ENCODE measurements around the gene EIF3L. TPM values are rescaled to one million over a fixed set of nuclear protein-coding genes. Genes with fewer than 3 reads are reported as not detected.

EIF3L gene
- total and polyA plus RNA-seq, 10 of the 15 experiments (the other 5 are each of a cell fraction or from before 2014, with no cell fraction given) = 294 to 1,037 (median 618) TPM

- TF ChIP-seq MLLT1 (IDR thresholded peaks at IDR 0.05) (peak; percentile 96), ZBTB11 (CRISPR knock-in tag; IDR thresholded peaks at IDR 0.05) (no peak), BHLHE40 (IDR thresholded peaks at IDR 0.05; ENCODE audit: borderline replicate concordance in 1 of 2, low read depth in 2 of 2, low read length in 1 of 2) (no peak), HDAC6 (IDR thresholded peaks at IDR 0.05; ENCODE audit: unreplicated experiment) (no peak), YY1 (IDR thresholded peaks at IDR 0.05; ENCODE audit: low read depth, low read length) (peak; percentile 95), IRF3 (IDR thresholded peaks at IDR 0.05) (no peak), NR2C1 (IDR thresholded peaks at IDR 0.05) (no peak), CEBPZ (IDR thresholded peaks at IDR 0.05; ENCODE audit: low read depth, low read length) (no peak), ELK1 (IDR thresholded peaks at IDR 0.05; ENCODE audit: low read depth, low read length) (no peak), KLF5 (IDR thresholded peaks at IDR 0.05; ENCODE audit: partially characterized antibody) (no peak), ZNF207 (IDR thresholded peaks at IDR 0.05; ENCODE audit: borderline replicate concordance) (no peak), NFIC (IDR thresholded peaks at IDR 0.05; ENCODE audit: low read depth, low read length) (no peak), SUPT20H (IDR thresholded peaks at IDR 0.05; ENCODE audit: borderline replicate concordance, control insufficient read depth, low read depth, low read length) (no peak), USF1 (IDR thresholded peaks at IDR 0.05; ENCODE audit: borderline replicate concordance, extremely low read length, insufficient read depth, low read depth, low read length) (no peak)
Observed at GRCh38 chr22:37848587-37849088, 581 bp upstream of the EIF3L start (continued).
